Hepatocyte (in vitro differentiated cells): Measurements from ENCODE around the gene POGK. TPM values are rescaled to one million over a fixed set of nuclear protein-coding genes. Genes with fewer than 3 reads are reported as not detected.

Experiments
- DNase-seq: peaks from one replicate; pipeline ENCODE4 v3.0.0-alpha.2; 2016; ENCODE audit warnings: low spot score
- H2AFZ ChIP-seq: fragments of 200-600 bp; sonication (generic); 2 replicates; pipeline ENCODE4 v1.6.0; 2016; ENCODE audit warnings: antibody characterized with exemption, mild to moderate bottlenecking
- H3K27ac ChIP-seq: fragments of 200-600 bp; sonication (generic); 2 replicates; pipeline ENCODE4 v1.5.1; 2016; ENCODE audit warnings: mild to moderate bottlenecking
- H3K27me3 ChIP-seq: fragments of 200-600 bp; sonication (generic); 2 replicates; pipeline ENCODE4 v1.6.1; 2016
- H3K36me3 ChIP-seq: fragments of 200-600 bp; sonication (generic); replicated peaks from 2 replicates; pipeline ENCODE4 v1.5.1; 2016; ENCODE audit warnings: low read depth; ENCODE audit not compliant: insufficient read depth
- H3K4me1 ChIP-seq: fragments of 200-600 bp; sonication (generic); 2 replicates; pipeline ENCODE4 v1.5.1; 2016; ENCODE audit warnings: mild to moderate bottlenecking, moderate library complexity; ENCODE audit not compliant: insufficient read depth
- H3K4me2 ChIP-seq: fragments of 200-600 bp; sonication (generic); 2 replicates; pipeline ENCODE4 v1.6.0; 2016
- H3K4me3 ChIP-seq: fragments of 200-600 bp; sonication (generic); 2 replicates; pipeline ENCODE4 v1.5.1; 2016; ENCODE audit warnings: mild to moderate bottlenecking
- H3K79me2 ChIP-seq: fragments of 200-600 bp; sonication (generic); 2 replicates; pipeline ENCODE4 v1.6.0; 2017; ENCODE audit warnings: mild to moderate bottlenecking
- H3K9me2 ChIP-seq: fragments of 200-600 bp; sonication (generic); replicated peaks from 2 replicates; pipeline ENCODE4 v1.6.0; 2017; ENCODE audit warnings: mild to moderate bottlenecking; ENCODE audit not compliant: insufficient read depth
- H3K9me3 ChIP-seq: fragments of 200-600 bp; sonication (generic); 2 replicates; pipeline ENCODE4 v1.5.1; 2016; ENCODE audit warnings: low read depth, mild to moderate bottlenecking
- H4K20me1 ChIP-seq: fragments of 200-600 bp; sonication (generic); 2 replicates; pipeline ENCODE4 v1.6.0; 2016; ENCODE audit warnings: mild to moderate bottlenecking; ENCODE audit not compliant: insufficient read depth, poor library complexity, severe bottlenecking
- CTCF ChIP-seq: fragments of 200-600 bp; sonication (generic); IDR thresholded peaks from 2 replicates; pipeline ENCODE4 v1.5.1; 2016; ENCODE audit warnings: antibody characterized with exemption, mild to moderate bottlenecking; ENCODE audit not compliant: poor library complexity
- EZH2 ChIP-seq: fragments of 200-600 bp; sonication (generic); IDR thresholded peaks from 2 replicates; pipeline ENCODE4 v1.6.1; 2016; ENCODE audit warnings: antibody characterized with exemption, mild to moderate bottlenecking, borderline replicate concordance
- EZH2phosphoT487 ChIP-seq: fragments of 200-600 bp; sonication (generic); IDR thresholded peaks from one replicate; pipeline ENCODE4 v1.6.1; 2018; ENCODE audit warnings: antibody characterized with exemption, mild to moderate bottlenecking, low read depth, moderate library complexity; ENCODE audit not compliant: unreplicated experiment, severe bottlenecking
- WGBS: methylation state at CpG from one replicate; pipeline ENCODE4 v1.1.6; 2016; ENCODE audit warnings: low lambda C conversion rate; ENCODE audit errors: missing lambda C conversion rate; 5-methylcytosine and 5-hydroxymethylcytosine counted together
- polyA plus RNA-seq: library from polyadenylated mRNA; unstranded; fragments of >200 nt; fragmentation: Nextera tagmentation; extraction: Ambion mirVana; gene quantifications from 2 replicates; pipeline ENCODE4 v1.2.1, GENCODE V29; 2016
- total RNA-seq: library from RNA; depleted of rRNA; stranded (reverse); fragments of >200 nt; gene quantifications from 2 replicates; pipeline ENCODE4 v1.2.3, GENCODE V29; 2014

Gene POGK
- total and polyA plus RNA-seq, 2 experiments from 2014 or later = 22.6 to 37.2 TPM

GRCh38 chr1:166905136-166905535 is 65.9 kb downstream of the POGK start:
- no peak for TF ChIP-seq CTCF
- no peak for TF ChIP-seq EZH2phosphoT487
- TF ChIP-seq EZH2 = no peak
- no peaks in the 10 kb centered on the region for H3K79me2 ChIP-seq
- WGBS = 56% methylated on average over 2 of the region's 2 CpGs
- no peak overlapping the region for H2AFZ ChIP-seq
- no peaks in the 10 kb centered on the region for H3K4me1 ChIP-seq
- H3K27me3 ChIP-seq = no peaks in the 10 kb centered on the region
- no peaks in the 10 kb centered on the region for H3K36me3 ChIP-seq
- H3K9me2 ChIP-seq = no peaks in the 10 kb centered on the region
- peak overlapping the region; percentile 21 for H3K27ac ChIP-seq
- H4K20me1 ChIP-seq = no peaks in the 10 kb centered on the region
- H3K9me3 ChIP-seq = no peaks in the 10 kb centered on the region
- no peak for DNase-seq
- no peak overlapping the region for H3K4me3 ChIP-seq
- H3K4me2 ChIP-seq = no peak overlapping the region

- H3K27ac ChIP-seq = peak overlapping the region; percentile 21
- no peaks in the 10 kb centered on the region for H3K27me3 ChIP-seq
- TF ChIP-seq EZH2 (no peak), CTCF (no peak), EZH2phosphoT487 (no peak)
- DNase-seq = no peak
- 84% methylated on average over 3 of the region's 3 CpGs for WGBS
- no peaks in the 10 kb centered on the region for H3K4me1 ChIP-seq
- H3K9me3 ChIP-seq = no peaks in the 10 kb centered on the region
- no peaks in the 10 kb centered on the region for H4K20me1 ChIP-seq
- no peak overlapping the region for H2AFZ ChIP-seq
- H3K4me3 ChIP-seq = no peak overlapping the region
- H3K9me2 ChIP-seq = no peaks in the 10 kb centered on the region
- no peaks in the 10 kb centered on the region for H3K79me2 ChIP-seq
- no peaks in the 10 kb centered on the region for H3K36me3 ChIP-seq
- no peak overlapping the region for H3K4me2 ChIP-seq
Measured at GRCh38 chr1:166905900-166906299, 66.6 kb downstream of the POGK start.

Other genes starting within 250 kb of the POGK start
- 19.7 and 21.4 TPM in 2 replicates for gene TADA1, start 36.8 kb downstream of the POGK start, total RNA-seq
- gene TADA1, start 36.8 kb downstream of the POGK start, polyA plus RNA-seq = 13.4 and 13.6 TPM in 2 replicates
- 2.4 and 3.4 TPM in 2 replicates for gene ILDR2, start 136.1 kb downstream of the POGK start, total RNA-seq
- gene ILDR2, start 136.1 kb downstream of the POGK start, polyA plus RNA-seq = 0.28 and 1.6 TPM in 2 replicates
- not detected in 2 replicates for gene MAEL, start 149.8 kb downstream of the POGK start, total RNA-seq
- gene MAEL, start 149.8 kb downstream of the POGK start, polyA plus RNA-seq = 0.45 TPM in 1 of 2 replicates, not detected in the other